CD14-positive monocyte (primary cell): Measurements from ENCODE around the gene ID1. TPM values are rescaled to one million over a fixed set of nuclear protein-coding genes. Genes with fewer than 3 reads are reported as not detected.

Experiments used
- DNase-seq, 3 donors: peaks; one replicate each; pipeline ENCODE4 v3.0.0-alpha.2; 2011 to 2022
- H2AFZ ChIP-seq: 2 replicates; pipeline ENCODE4 v1.6.0; 2012; ENCODE audit warnings: mild to moderate bottlenecking, low read depth, low read length, inconsistent platforms; ENCODE audit not compliant: insufficient read depth, poor library complexity, severe bottlenecking
- H3K27ac ChIP-seq, 2 donors: 1 replicate in 1 of 2; 2 replicates in 1 of 2; pipeline ENCODE4 v1.5.1; 2012 to 2013; ENCODE audit warnings: low read length in 2 of 2, control low read depth in 1 of 2, inconsistent platforms in 1 of 2, low read depth in 1 of 2, mild to moderate bottlenecking in 1 of 2
- H3K27me3 ChIP-seq, 2 donors: one replicate each; pipeline versions ENCODE4 v1.6.0 to v1.6.1; 2011 to 2013; ENCODE audit warnings: low read length in 2 of 2; ENCODE audit not compliant: control insufficient read depth in 2 of 2, insufficient read depth in 2 of 2
- H3K36me3 ChIP-seq, 2 donors: replicated peaks in 1 of 2; 1 replicate in 1 of 2; 2 replicates in 1 of 2; pipeline versions ENCODE4 v1.5.1 to v1.6.1; 2012 to 2013; ENCODE audit warnings: low read length in 2 of 2, control low read depth in 1 of 2, inconsistent platforms in 1 of 2, mild to moderate bottlenecking in 1 of 2; ENCODE audit not compliant: insufficient read depth in 2 of 2, control insufficient read depth in 1 of 2
- H3K4me1 ChIP-seq, 2 donors: 1 replicate in 1 of 2; 2 replicates in 1 of 2; pipeline versions ENCODE4 v1.5.1 to v1.6.1; 2012 to 2013; ENCODE audit warnings: low read length in 2 of 2, control low read depth in 1 of 2, inconsistent platforms in 1 of 2, mild to moderate bottlenecking in 1 of 2, moderate library complexity in 1 of 2; ENCODE audit not compliant: insufficient read depth in 2 of 2, control insufficient read depth in 1 of 2
- H3K4me2 ChIP-seq: replicated peaks from 2 replicates; pipeline ENCODE3; 2012; ENCODE audit warnings: low read length, moderate library complexity, mild to moderate bottlenecking; ENCODE audit not compliant: poor library complexity, severe bottlenecking; ENCODE audit errors: extremely low read depth
- H3K4me3 ChIP-seq, 3 experiments: fragments of 200-600 bp in 1 of 3; sonication (generic) in 1 of 3; replicated peaks in 1 of 3; 1 replicate in 2 of 3; 2 replicates in 1 of 3; pipeline ENCODE4 v1.5.1; 2011 to 2013; ENCODE audit warnings: low read length in 3 of 3, mild to moderate bottlenecking in 3 of 3, control low read depth in 2 of 3, low read depth in 2 of 3, inconsistent platforms in 1 of 3, moderate library complexity in 1 of 3
- H3K79me2 ChIP-seq: 2 replicates; pipeline ENCODE4 v1.6.0; 2012; ENCODE audit warnings: mild to moderate bottlenecking, control low read depth, inconsistent platforms, low read length, moderate library complexity; ENCODE audit not compliant: insufficient read depth
- H3K9ac ChIP-seq: 2 replicates; pipeline ENCODE4 v1.6.0; 2017; ENCODE audit warnings: low read length, mild to moderate bottlenecking; ENCODE audit not compliant: insufficient read depth, poor library complexity, severe bottlenecking
- H3K9me3 ChIP-seq, 2 donors: replicated peaks in 1 of 2; 1 replicate in 1 of 2; 2 replicates in 1 of 2; pipeline versions ENCODE4 v1.5.1 to v1.6.1; 2012 to 2013; ENCODE audit warnings: low read length in 2 of 2, control low read depth in 1 of 2; ENCODE audit not compliant: control insufficient read depth in 1 of 2, insufficient read depth in 1 of 2
- H4K20me1 ChIP-seq: 2 replicates; pipeline ENCODE4 v1.6.0; 2012; ENCODE audit warnings: mild to moderate bottlenecking, low read length, control low read depth, moderate library complexity; ENCODE audit not compliant: insufficient read depth
- H3K27ac Mint-ChIP-seq, 7 donors: one replicate each; pipeline ENCODE4 v1.8.0; 2020; ENCODE audit warnings: mild to moderate bottlenecking in 7 of 7, mixed read lengths in 7 of 7, moderate library complexity in 6 of 7, inconsistent platforms in 2 of 7
- H3K27me3 Mint-ChIP-seq, 3 donors: one replicate each; pipeline ENCODE4 v1.8.0; 2021 to 2022; ENCODE audit warnings: low read depth in 3 of 3, mild to moderate bottlenecking in 3 of 3, mixed read lengths in 3 of 3, moderate library complexity in 3 of 3, inconsistent platforms in 1 of 3
- H3K36me3 Mint-ChIP-seq, 2 donors: one replicate each; pipeline ENCODE4 v1.8.0; 2020; ENCODE audit warnings: mixed read lengths in 2 of 2, inconsistent platforms in 1 of 2, mild to moderate bottlenecking in 1 of 2
- H3K4me1 Mint-ChIP-seq: one replicate; pipeline ENCODE4 v1.8.0; 2020; ENCODE audit warnings: mild to moderate bottlenecking, mixed read lengths
- H3K4me3 Mint-ChIP-seq, 2 donors: one replicate each; pipeline ENCODE4 v1.8.0; 2020; ENCODE audit warnings: mild to moderate bottlenecking in 2 of 2, mixed read lengths in 2 of 2, moderate library complexity in 1 of 2
- H3K9me3 Mint-ChIP-seq, 7 donors: one replicate each; pipeline ENCODE4 v1.8.0; 2020 to 2022; ENCODE audit warnings: mixed read lengths in 7 of 7, mild to moderate bottlenecking in 6 of 7, moderate library complexity in 6 of 7, inconsistent platforms in 2 of 7
- CTCF ChIP-seq: fragments of 200-600 bp; IDR thresholded peaks from one replicate; pipeline ENCODE4 v1.8.0; 2022; ENCODE audit warnings: antibody characterized with exemption, mild to moderate bottlenecking
- WGBS: methylation state at CpG from one replicate; pipeline ENCODE4 v1.1.5; 2013; ENCODE audit warnings: missing lambda C conversion rate; ENCODE audit not compliant: insufficient coverage; 5-methylcytosine and 5-hydroxymethylcytosine counted together
- intact Hi-C, 2 donors: fragments of 100-400 bp; cut with micrococcal nuclease; formaldehyde crosslinking; loops; one replicate each; pipeline versions ENCODE4 v1.15.0 to v1.15.1; 2023
- polyA plus RNA-seq, 3 donors: library from polyadenylated mRNA; depleted of rRNA in 1 of 3; unstranded in 2 of 3; stranded (reverse) in 1 of 3; fragments of 300-500 nt in 2 of 3; fragments of >200 nt in 1 of 3; fragmentation: Illumina TruSeq in 2 of 3; gene quantifications; 1 replicate in 2 of 3; 2 replicates in 1 of 3; pipeline ENCODE4 v1.2.3, GENCODE V29; 2012 to 2021

ID1 gene
- polyA plus RNA-seq, 3 donors: 3.9 to 129 (median 12.5) TPM

- no peak for TF ChIP-seq CTCF
- Histone ChIP-seq H2AFZ (no peak overlapping the region), H3K79me2 (no peaks in the 10 kb centered on the region), H3K9ac (no peak overlapping the region), H4K20me1 (no peaks in the 10 kb centered on the region), H3K4me3 (no peak overlapping the region), H3K27me3 (no peaks in the 10 kb centered on the region), H3K4me2 (no peak overlapping the region), H3K4me1 (no peaks in the 10 kb centered on the region), H3K36me3 (no peaks in the 10 kb centered on the region), H3K9me3 (no peaks in the 10 kb centered on the region), H3K27ac (no peak overlapping the region)
- WGBS: 0% methylated on average over 1 of the region's 2 CpGs
- H3K36me3 Mint-ChIP-seq: no peaks in the 10 kb centered on the region
- intact Hi-C loops: no loop called here
- no peaks in the 10 kb centered on the region for H3K9me3 Mint-ChIP-seq
- H3K4me1 Mint-ChIP-seq: peaks cover 2% of the 10 kb centered on the region
- no peak for DNase-seq
- peaks cover 0 to 2% (median 0%) of the 10 kb centered on the region in 3 donors for H3K27me3 Mint-ChIP-seq
- H3K4me3 Mint-ChIP-seq: no peak overlapping the region
- H3K27ac Mint-ChIP-seq: no peak overlapping the region
These were observed 25.2 kb downstream of the ID1 start for GRCh38 chr20:31630187-31630790.

- Mint-ChIP-seq H3K36me3 (no peaks in the 10 kb centered on the region), H3K9me3 (no peaks in the 10 kb centered on the region), H3K4me1 (peaks cover 2% of the 10 kb centered on the region), H3K27me3 (peaks cover 0 to 2% (median 0%) of the 10 kb centered on the region in 3 donors), H3K27ac (no peak overlapping the region), H3K4me3 (no peak overlapping the region)
- Histone ChIP-seq H3K4me2 (no peak overlapping the region), H3K27ac (no peak overlapping the region), H2AFZ (no peak overlapping the region), H3K9ac (no peak overlapping the region), H3K4me3 (no peak overlapping the region), H3K9me3 (no peaks in the 10 kb centered on the region), H3K79me2 (no peaks in the 10 kb centered on the region), H3K36me3 (no peaks in the 10 kb centered on the region), H4K20me1 (no peaks in the 10 kb centered on the region), H3K4me1 (no peaks in the 10 kb centered on the region), H3K27me3 (no peaks in the 10 kb centered on the region)
- TF ChIP-seq CTCF: no peak
- WGBS: 98% methylated on average over 32 of the region's 40 CpGs
- DNase-seq: no peak
- intact Hi-C loops: no loop called here
These were observed 27.7 kb downstream of the ID1 start for GRCh38 chr20:31632548-31633338.
